Measurements from ENCODE around the gene DCBLD1.
A peak's percentile ranks its signal among the peaks of the same experiment; 100 is the strongest.

DCBLD1 gene

GRCh38 chr6:117531809-117532725, 49.6 kb downstream of the DCBLD1 start:
- peak; percentile 49 for DNase-seq

GRCh38 chr6:117533775-117534174, 51.3 kb downstream of the DCBLD1 start:
- no peak for DNase-seq

GRCh38 chr6:117534974-117535373, 52.5 kb downstream of the DCBLD1 start:
- no peak for DNase-seq

GRCh38 chr6:117536317-117536716, 53.8 kb downstream of the DCBLD1 start:
- no peak for DNase-seq

GRCh38 chr6:117538615-117539014, 56.1 kb downstream of the DCBLD1 start:
- DNase-seq, result no peak

GRCh38 chr6:117540670-117541069, 58.2 kb downstream of the DCBLD1 start:
- no peak for DNase-seq

GRCh38 chr6:117542493-117542892, 60.0 kb downstream of the DCBLD1 start:
- DNase-seq, result no peak

GRCh38 chr6:117544716-117545115, 62.2 kb downstream of the DCBLD1 start:
- no peak for DNase-seq

- DNase-seq, result no peak
Measured at GRCh38 chr6:117545161-117545595, 62.7 kb downstream of the DCBLD1 start.

- DNase-seq, result peak; percentile 14
Measured at GRCh38 chr6:117546674-117547073, 64.2 kb downstream of the DCBLD1 start.

- DNase-seq, result peak; percentile 51
Measured at GRCh38 chr6:117547688-117548621, 65.5 kb downstream of the DCBLD1 start.

GRCh38 chr6:117548797-117549301, 66.4 kb downstream of the DCBLD1 start:
- no peak for DNase-seq

GRCh38 chr6:117549611-117550010, 67.1 kb downstream of the DCBLD1 start:
- no peak for DNase-seq

- DNase-seq, result no peak
Measured at GRCh38 chr6:117550078-117550600, 67.7 kb downstream of the DCBLD1 start.

GRCh38 chr6:117550618-117551242, 68.3 kb downstream of the DCBLD1 start:
- DNase-seq, result no peak

- DNase-seq, result peak; percentile 38
Measured at GRCh38 chr6:117552618-117553017, 70.1 kb downstream of the DCBLD1 start.

GRCh38 chr6:117553142-117553541, 70.7 kb downstream of the DCBLD1 start:
- no peak for DNase-seq

GRCh38 chr6:117555262-117555849, 72.9 kb downstream of the DCBLD1 start:
- no peak for DNase-seq

GRCh38 chr6:117555882-117556498, 73.5 kb downstream of the DCBLD1 start:
- DNase-seq, result peak; percentile 64

GRCh38 chr6:117557951-117558350, 75.5 kb downstream of the DCBLD1 start:
- DNase-seq, result no peak

- DNase-seq, result no peak
Measured at GRCh38 chr6:117558818-117559217, 76.3 kb downstream of the DCBLD1 start.

- peak; percentile 40 for DNase-seq
Measured at GRCh38 chr6:117559299-117559698, 76.8 kb downstream of the DCBLD1 start.

Data from NCI-H82 (cell line).